D721Med (cell line): Measurements from ENCODE around the gene PCDHGB7.
"Not testable (repeated sequence)": the region's sequence is repeated elsewhere in the genome, so short reads cannot be mapped to it uniquely, and the experiment has no call there.

Source experiments
- DNase-seq: peaks from one replicate; pipeline ENCODE4 v3.0.0; 2011; ENCODE audit warnings: low spot score; ENCODE audit not compliant: insufficient read length
- FAIRE-seq: peaks from 2 replicates; lab custom pipeline; 2011; peaks lifted over from hg19 to GRCh38; lab: Jason Lieb, UNC
- TF ChIP-seq, protein P1 (sequence below): IDR thresholded peaks from 2 replicates; pipeline ENCODE4 v1.5.1; 2012; ENCODE audit warnings: mild to moderate bottlenecking, control low read depth; ENCODE audit not compliant: insufficient read depth; ENCODE audit errors: missing control alignments

The PCDHGB7 gene

DNA sequence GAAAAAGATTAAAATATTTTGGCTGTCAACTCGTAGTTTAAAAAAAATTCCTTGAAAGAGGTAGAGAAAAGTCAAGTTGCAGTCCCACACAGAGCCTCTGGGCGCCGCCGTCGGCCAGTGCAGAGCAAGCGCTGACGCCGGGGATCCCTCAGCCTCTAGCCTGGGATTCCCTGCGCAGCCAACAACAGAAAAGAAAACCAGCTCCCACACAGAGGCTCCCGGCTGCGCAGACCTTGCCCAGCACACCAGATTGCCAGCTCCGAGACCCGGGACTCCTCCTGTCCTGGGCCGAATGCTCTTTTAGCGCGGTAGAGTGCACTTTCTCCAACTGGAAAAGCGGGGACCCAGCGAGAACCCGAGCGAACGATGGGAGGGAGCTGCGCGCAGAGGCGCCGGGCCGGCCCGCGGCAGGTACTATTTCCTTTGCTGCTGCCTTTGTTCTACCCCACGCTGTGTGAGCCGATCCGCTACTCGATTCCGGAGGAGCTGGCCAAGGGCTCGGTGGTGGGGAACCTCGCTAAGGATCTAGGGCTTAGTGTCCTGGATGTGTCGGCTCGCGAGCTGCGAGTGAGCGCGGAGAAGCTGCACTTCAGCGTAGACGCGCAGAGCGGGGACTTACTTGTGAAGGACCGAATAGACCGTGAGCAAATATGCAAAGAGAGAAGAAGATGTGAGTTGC lies at the start of gene PCDHGB7:
Gene PCDHGB7, plus strand, starts transcription at position 184 of the 679 bp plus-strand sequence. Its CDS starts 183 bp downstream, at position 367.
- DNase-seq, FAIRE-seq: not testable (repeated sequence)

DNA sequence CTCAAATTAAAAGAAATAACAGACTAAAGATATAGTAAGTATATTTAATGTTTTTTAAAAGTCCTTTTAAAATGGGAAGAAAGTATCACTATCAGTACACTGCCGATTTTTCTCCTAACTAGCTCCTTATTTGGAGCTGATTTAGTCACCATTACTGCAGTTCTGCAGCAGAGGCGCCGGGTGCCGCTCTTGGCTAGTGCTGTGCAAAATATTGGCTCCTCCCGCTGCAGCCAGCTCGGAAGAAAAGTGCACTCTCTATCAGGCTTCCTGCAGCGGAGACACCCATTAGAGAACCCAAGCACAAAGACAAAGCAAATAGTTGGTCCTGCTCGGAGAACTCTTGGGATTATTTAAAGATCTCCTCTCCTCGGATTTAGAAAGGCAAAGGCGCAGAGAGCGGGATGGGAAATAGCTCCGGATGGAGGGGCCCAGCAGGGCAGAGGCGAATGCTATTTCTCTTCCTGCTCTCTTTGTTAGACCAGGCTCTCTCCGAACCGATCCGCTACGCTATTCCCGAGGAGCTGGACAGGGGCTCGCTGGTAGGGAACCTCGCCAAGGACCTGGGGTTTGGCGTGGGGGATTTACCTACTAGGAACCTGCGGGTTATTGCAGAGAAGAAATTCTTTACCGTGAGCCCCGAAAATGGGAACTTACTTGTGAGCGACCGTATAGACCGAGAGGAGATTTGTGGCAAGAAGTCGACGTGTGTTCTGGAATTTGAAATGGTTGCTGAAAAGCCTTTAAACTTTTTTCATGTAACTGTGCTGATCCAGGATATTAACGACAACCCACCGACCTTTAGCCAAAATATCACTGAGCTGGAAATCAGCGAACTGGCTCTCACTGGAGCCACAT lies 47.3 kb upstream of the PCDHGB7 start, which contains the start of gene PCDHGB3:
Gene PCDHGB3, plus strand, starts transcription at position 249 of the 855 bp plus-strand sequence. Its CDS starts 153 bp downstream, at position 402.
- DNase-seq (no peak), FAIRE-seq (no peak)
- TF ChIP-seq, protein P1, sequence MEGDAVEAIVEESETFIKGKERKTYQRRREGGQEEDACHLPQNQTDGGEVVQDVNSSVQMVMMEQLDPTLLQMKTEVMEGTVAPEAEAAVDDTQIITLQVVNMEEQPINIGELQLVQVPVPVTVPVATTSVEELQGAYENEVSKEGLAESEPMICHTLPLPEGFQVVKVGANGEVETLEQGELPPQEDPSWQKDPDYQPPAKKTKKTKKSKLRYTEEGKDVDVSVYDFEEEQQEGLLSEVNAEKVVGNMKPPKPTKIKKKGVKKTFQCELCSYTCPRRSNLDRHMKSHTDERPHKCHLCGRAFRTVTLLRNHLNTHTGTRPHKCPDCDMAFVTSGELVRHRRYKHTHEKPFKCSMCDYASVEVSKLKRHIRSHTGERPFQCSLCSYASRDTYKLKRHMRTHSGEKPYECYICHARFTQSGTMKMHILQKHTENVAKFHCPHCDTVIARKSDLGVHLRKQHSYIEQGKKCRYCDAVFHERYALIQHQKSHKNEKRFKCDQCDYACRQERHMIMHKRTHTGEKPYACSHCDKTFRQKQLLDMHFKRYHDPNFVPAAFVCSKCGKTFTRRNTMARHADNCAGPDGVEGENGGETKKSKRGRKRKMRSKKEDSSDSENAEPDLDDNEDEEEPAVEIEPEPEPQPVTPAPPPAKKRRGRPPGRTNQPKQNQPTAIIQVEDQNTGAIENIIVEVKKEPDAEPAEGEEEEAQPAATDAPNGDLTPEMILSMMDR: no peak

DNA sequence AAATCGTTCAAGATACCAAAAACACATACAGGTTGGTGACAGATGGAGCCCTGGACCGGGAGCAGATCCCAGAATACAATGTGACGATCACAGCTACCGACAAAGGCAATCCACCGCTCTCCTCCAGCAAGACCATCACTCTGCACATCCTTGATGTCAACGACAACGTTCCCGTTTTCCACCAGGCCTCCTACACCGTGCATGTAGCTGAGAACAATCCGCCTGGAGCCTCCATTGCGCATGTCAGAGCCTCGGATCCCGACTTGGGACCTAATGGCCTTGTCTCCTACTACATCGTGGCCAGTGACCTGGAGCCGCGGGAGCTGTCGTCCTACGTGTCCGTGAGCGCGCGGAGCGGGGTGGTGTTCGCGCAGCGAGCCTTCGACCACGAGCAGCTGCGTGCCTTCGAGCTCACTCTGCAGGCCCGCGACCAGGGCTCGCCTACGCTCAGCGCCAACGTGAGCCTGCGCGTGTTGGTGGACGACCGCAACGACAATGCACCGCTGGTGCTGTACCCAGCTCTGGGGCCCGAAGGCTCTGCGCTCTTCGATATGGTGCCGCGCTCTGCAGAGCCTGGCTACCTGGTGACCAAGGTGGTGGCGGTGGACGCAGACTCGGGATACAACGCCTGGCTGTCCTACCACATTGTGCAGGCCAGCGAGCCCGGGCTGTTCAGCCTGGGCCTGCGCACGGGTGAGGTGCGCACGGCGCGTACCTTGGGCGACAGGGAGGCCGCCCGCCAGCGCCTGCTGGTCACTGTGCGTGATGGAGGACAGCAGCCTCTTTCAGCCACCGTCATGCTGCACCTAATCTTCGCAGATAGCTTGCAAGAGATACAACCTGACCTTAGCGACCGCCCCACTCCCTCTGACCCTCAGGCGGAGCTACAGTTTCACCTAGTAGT lies 45.7 kb upstream of the PCDHGB7 start:
- FAIRE-seq (no peak), DNase-seq (no peak)
- TF ChIP-seq, protein P1: no peak

DNA sequence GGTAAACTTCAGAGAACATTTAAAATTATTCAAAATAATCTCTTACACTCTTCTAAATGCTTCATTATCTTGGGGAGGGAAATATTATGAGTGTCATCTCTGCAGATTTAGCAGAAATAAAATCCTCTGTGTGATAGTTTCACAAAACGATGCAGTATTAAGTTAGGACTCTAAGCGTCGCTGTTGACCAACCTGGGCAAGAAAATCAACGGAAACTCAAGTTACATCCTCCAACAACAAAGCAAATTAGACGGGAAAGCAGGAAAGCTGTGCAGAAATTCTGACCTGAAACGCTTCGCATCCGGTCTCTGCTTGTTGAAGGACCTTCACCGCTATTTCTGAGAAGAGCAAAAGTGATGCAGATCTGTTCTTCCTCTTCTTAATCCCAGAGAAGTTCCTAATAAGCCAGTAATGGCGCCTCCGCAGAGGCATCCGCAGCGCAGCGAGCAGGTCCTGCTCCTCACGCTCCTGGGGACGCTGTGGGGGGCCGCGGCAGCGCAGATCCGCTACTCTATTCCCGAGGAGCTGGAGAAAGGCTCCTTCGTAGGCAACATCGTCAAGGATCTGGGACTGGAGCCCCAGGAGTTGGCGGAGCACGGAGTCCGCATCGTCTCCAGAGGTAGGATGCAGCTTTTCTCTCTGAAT lies 43.7 kb upstream of the PCDHGB7 start, which contains the start of gene PCDHGA6:
Gene PCDHGA6, plus strand, starts transcription at position 219 of the 645 bp plus-strand sequence. Its CDS starts 193 bp downstream, at position 412.
- FAIRE-seq (no peak), DNase-seq (no peak)
- TF ChIP-seq, protein P1: peak; percentile 11

DNA sequence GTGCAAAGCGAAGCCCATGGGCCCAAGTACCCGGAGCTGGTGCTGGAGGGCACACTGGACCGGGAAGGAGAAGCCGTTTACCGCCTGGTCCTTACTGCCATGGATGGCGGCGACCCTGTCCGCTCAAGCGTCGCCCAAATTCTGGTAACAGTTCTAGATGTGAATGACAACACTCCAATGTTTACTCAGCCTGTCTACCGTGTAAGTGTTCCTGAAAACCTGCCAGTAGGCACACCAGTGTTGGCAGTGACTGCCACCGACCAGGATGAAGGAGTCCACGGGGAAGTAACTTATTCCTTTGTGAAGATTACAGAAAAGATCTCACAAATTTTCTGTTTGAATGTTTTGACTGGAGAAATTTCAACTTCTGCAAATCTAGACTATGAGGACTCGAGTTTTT lies 42.9 kb upstream of the PCDHGB7 start:
- FAIRE-seq (no peak), DNase-seq (no peak)
- TF ChIP-seq, protein P1: no peak

DNA sequence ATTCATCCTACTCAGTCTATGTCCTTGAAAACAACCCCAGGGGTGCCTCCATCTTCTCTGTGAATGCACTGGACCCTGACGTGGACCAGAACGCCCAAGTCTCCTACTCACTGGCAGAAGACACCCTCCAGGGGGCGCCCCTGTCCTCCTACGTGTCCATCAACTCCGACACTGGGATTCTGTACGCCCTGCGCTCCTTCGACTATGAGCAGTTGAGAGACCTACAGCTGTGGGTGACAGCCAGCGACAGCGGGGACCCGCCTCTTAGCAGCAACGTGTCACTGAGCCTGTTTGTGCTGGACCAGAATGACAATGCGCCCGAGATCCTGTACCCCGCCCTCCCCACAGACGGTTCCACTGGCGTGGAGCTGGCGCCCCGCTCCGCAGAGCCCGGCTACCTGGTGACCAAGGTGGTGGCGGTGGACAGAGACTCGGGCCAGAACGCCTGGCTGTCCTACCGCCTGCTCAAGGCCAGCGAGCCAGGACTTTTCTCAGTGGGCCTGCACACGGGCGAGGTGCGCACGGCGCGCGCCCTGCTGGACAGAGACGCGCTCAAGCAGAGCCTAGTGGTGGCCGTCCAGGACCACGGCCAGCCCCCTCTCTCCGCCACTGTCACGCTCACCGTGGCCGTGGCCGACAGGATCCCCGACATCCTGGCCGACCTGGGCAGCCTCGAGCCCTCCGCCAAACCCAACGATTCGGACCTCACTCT lies 41.9 kb upstream of the PCDHGB7 start:
- FAIRE-seq, DNase-seq: not testable (repeated sequence)
